Testis (tissue), 2 donors: ENCODE data around the gene KCNQ1.

Experiments
- POLR2A ChIP-seq: fragments of 450-650 bp; IDR thresholded peaks from one replicate; pipeline ENCODE4 v1.6.1; 2017; ENCODE audit warnings: antibody characterized with exemption, mild to moderate bottlenecking, moderate library complexity
- TF ChIP-seq, protein P1 (sequence below), 3 experiments: fragments of 450-650 bp in 2 of 3; fragments of 200-600 bp in 1 of 3; sonication (generic) in 1 of 3; IDR thresholded peaks; one replicate each; pipeline ENCODE4 v1.5.1; 2016 to 2019; ENCODE audit warnings: antibody characterized with exemption in 3 of 3, mild to moderate bottlenecking in 2 of 3, moderate library complexity in 1 of 3

DNA sequence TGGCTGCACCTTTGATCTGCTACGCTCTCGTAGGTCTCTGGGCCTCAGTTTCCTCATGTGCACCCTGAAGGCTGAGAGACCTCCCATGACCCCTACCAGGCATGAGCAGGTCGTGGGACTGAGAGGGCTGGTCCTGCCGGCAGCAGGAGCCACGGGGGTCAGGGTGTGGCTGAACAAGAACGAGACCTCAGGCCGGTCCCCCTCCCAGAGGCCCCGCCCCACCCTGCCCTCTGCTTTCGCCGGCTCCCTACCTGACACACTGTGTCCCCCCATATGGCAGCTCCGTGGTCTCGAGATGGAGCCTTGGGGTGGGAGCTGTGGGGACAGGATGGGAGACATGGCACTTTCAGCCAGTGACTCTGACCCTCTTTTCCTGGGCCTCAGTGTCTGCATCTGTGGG lies 400.2 kb downstream of the KCNQ1 start:
- TF ChIP-seq, protein P1, sequence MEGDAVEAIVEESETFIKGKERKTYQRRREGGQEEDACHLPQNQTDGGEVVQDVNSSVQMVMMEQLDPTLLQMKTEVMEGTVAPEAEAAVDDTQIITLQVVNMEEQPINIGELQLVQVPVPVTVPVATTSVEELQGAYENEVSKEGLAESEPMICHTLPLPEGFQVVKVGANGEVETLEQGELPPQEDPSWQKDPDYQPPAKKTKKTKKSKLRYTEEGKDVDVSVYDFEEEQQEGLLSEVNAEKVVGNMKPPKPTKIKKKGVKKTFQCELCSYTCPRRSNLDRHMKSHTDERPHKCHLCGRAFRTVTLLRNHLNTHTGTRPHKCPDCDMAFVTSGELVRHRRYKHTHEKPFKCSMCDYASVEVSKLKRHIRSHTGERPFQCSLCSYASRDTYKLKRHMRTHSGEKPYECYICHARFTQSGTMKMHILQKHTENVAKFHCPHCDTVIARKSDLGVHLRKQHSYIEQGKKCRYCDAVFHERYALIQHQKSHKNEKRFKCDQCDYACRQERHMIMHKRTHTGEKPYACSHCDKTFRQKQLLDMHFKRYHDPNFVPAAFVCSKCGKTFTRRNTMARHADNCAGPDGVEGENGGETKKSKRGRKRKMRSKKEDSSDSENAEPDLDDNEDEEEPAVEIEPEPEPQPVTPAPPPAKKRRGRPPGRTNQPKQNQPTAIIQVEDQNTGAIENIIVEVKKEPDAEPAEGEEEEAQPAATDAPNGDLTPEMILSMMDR (IDR thresholded peaks at IDR 0.05): no peak
- TF ChIP-seq POLR2A: no peak
